GM21447 (cell line): ENCODE measurements around the gene TUBB3.
"Not testable (repeated sequence)": the region's sequence is repeated elsewhere in the genome, so short reads cannot be mapped to it uniquely, and the experiment has no call there.

ENCODE experiments used
- ATAC-seq: cut with Tn5 transposase; IDR thresholded peaks from one replicate; pipeline ENCODE4 v1.9.1; 2021; ENCODE audit not compliant: unreplicated experiment

The TUBB3 gene

DNA sequence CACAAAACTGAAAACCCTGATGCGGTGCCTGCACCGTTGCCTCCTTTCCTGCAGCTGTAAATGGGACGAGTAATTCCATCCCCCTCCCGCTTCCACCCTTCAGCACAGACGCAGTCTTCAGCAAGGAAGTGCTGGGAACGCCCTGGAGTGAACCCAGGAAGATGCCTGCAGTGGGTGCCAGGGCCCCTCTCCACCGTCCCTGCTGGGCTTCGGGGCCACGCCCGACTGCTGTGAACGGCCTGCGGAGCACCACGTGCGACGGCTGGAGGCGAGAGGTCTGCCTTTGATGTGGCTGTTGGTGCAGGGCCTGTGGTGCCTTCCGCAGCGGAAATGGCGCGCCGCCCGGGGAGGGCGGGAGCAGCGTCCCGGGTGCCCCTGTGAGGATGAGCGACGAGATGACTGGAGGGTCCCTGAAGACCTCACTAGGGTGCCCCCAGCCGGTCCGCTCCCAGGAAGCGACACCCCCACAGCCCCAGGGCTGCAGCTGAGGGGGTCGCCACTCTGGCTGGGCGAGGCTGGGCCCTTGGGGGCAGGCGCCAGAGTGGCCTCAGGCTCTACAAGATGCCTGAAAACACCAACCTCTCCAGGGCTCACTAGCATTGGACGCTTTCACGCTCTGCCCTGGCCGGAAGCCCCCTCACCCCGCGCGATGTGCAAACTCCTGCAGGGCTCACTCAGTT, 5.2 kb upstream of the TUBB3 start:
- ATAC-seq: peak; percentile 78

- peak; percentile 16 for ATAC-seq
Observed at GRCh38 chr16:89918453-89919347, 4.4 kb upstream of the TUBB3 start, which contains the start of gene MC1R. Gene MC1R, plus strand, starts transcription at chr16:89918862. Its CDS starts 397 bp downstream, at chr16:89919259.

DNA sequence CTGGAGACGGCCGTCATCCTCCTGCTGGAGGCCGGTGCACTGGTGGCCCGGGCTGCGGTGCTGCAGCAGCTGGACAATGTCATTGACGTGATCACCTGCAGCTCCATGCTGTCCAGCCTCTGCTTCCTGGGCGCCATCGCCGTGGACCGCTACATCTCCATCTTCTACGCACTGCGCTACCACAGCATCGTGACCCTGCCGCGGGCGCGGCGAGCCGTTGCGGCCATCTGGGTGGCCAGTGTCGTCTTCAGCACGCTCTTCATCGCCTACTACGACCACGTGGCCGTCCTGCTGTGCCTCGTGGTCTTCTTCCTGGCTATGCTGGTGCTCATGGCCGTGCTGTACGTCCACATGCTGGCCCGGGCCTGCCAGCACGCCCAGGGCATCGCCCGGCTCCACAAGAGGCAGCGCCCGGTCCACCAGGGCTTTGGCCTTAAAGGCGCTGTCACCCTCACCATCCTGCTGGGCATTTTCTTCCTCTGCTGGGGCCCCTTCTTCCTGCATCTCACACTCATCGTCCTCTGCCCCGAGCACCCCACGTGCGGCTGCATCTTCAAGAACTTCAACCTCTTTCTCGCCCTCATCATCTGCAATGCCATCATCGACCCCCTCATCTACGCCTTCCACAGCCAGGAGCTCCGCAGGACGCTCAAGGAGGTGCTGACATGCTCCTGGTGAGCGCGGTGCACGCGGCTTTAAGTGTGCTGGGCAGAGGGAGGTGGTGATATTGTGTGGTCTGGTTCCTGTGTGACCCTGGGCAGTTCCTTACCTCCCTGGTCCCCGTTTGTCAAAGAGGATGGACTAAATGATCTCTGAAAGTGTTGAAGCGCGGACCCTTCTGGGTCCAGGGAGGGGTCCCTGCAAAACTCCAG, 3.4 kb upstream of the TUBB3 start:
- ATAC-seq: no peak

- ATAC-seq: no peak
Observed at GRCh38 chr16:89920723-89921122, 2.4 kb upstream of the TUBB3 start.

DNA sequence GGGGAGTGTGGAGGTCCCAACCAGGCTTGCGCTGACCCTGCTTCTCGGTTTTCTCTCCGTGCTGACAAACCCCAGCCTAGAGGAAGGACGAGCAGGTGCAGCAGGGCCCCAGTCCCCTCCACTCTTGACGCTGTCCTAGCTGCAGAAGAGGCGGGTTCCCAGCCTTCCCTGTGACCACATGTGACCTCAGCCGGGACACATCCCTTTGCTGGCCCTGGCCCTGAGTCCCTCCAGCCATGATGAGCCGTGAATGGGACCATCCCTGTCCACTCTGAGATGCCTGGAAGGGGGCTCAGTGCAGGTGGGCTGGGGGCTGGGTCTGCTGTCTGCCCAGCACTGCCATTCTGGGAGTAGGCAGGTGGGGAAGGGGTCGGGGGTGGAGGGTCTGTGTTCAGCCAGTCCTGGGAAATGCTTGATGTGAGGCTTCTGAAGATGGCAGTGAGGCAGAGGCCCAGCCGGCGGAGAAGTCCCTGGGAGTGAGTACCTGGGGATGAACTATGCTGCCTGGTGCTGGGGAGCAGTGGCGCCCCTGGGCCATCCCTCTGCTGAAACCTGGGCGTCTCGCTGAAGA, 1.9 kb upstream of the TUBB3 start:
- ATAC-seq: no peak

DNA sequence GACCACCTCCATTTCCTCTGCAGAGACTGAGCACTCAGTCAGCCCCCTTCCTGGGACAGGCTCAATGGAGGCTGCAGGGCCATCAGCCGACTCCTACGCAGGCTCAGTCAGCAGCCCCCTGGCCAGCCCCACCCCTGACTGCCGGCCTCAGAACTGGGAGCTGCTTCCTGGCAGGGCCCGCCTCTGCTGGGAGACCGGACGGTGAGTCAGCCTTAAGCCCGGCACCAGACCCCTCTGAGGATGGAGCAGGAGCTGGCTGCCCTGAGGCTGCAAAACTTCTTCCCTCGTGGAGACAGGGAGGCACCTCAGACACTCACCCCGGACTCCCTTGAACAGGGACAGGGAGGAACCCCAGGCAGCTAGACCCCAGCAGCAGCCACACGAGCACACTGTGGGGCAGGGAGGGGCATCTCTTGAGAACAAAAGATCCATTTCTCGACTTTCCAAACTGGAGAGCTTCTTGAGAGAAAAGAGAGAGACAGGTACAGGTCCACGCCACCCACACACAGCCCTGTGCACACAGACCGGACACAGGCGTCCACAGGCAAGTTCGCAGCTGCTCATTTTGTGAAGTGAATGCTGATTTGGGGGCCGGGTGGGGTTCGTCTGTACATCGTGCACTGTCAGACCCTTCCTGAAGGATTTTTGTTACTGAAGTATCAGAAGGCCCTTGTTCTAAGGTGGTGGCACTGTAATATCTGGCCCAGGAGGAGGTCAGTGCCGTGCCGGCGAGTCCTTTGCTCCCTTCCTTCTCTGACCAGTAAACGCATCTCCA, 1.3 kb upstream of the TUBB3 start:
- no peak for ATAC-seq

GRCh38 chr16:89922477-89922883, 662 bp upstream of the TUBB3 start:
- no peak for ATAC-seq

GRCh38 chr16:89923640-89924296, 626 bp downstream of the TUBB3 start:
- no peak for ATAC-seq

DNA sequence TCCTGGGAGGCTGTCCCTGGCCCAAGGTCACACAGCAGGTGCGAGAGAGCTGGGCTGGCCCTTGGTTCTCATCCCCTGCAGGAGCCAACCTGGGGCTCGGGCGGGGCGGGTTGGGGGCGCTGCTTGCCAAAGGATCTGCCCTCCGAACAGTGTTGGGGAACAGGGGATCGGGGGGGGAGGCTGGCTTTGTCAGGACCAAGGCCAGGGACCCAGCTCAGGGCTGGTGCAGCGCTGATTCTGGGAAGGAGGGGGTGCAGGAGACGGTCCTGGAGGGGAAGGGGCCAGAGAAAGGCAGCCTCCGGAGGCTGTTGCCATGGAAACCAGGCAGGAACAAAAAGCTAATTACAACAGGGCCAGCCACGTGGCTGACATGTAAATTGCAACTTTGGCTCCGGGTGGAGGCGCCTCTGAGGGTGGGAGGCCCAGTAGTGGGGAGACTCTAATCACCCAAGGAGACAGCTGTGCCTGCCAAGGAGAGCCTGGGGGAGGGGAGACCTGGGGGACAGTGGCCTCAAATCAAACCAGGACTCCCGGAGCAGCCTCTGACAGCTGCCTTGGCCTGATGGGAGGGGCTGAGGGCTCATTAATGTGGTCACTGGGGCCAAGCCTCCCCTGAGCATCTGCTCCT, 1.3 kb downstream of the TUBB3 start:
- ATAC-seq: no peak

DNA sequence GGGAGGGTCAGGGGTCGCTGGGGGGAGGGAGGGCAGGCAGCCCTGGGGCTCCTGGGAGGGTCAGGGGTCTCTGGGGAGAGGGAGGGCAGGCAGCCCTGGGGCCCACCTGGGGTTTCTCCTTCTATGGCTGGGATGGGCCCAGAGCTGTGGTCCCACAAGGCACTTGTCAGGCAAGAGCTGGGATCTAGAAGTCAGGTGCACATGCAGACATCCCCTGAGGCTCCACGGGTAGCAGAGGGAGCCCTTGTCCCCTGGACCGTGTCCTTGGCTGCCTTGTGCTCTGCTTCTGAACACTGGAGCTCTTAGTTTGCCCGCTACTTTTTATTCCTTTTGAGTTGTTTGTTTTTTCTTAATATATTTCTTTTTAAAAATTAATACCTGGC, 1.8 kb downstream of the TUBB3 start:
- no peak for ATAC-seq

- ATAC-seq: no peak
Observed at GRCh38 chr16:89925596-89926079, 2.5 kb downstream of the TUBB3 start.

DNA sequence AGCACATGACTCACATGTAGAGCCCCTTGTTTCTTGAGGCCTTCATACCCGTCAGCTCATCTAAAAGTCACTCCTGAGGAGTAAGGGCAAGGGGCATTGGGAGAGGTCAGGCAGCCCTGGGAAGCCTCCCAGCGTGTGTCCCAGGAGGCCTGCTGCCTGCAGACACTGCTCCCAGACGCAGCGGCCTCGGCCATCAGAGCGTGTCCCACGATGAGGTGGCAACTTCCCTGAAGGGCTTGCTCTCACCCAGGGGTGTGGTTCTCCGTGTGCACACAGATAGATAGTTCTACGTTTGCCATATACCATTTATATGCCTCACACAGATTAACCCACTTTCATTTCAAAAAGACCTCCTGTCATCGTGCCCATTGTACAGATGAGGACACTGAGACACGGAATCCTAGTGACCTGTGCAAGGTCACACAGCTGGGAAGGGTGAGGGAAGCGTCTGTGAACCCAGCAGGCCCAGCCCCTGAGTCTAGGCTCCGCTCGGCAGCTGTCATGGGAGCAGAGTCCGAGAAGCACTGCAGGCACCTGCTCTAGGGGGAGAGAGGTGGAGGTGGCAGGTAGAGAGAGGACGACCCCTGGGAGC, 8.3 kb downstream of the TUBB3 start:
- no peak for ATAC-seq

DNA sequence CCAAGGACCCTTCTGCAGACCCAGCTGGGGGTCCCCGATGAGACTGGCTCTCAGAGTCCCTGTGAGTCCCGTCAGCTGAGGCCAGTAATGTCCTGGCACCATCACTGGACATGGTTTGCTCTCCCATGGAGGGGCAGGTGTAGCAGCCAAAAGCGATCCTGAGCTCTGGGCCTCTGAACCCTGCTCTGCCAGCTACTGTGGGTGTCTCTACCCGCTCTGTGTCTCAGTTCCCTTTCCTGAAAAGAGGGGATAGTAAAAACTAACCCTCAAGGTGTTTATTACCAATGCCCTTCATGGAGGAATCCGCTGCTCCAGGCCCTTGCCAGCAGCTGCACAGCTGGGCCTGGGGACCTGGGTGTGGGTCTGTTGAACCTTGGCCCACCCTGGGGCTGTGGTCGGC, 8.8 kb downstream of the TUBB3 start:
- no peak for ATAC-seq

GRCh38 chr16:89934019-89934418, 10.9 kb downstream of the TUBB3 start:
- ATAC-seq: not testable (repeated sequence)

- no peak for ATAC-seq
Observed at GRCh38 chr16:89934611-89935553, 11.7 kb downstream of the TUBB3 start.

DNA sequence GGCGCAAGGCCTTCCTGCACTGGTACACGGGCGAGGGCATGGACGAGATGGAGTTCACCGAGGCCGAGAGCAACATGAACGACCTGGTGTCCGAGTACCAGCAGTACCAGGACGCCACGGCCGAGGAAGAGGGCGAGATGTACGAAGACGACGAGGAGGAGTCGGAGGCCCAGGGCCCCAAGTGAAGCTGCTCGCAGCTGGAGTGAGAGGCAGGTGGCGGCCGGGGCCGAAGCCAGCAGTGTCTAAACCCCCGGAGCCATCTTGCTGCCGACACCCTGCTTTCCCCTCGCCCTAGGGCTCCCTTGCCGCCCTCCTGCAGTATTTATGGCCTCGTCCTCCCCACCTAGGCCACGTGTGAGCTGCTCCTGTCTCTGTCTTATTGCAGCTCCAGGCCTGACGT, 12.5 kb downstream of the TUBB3 start:
- not testable (repeated sequence) for ATAC-seq

DNA sequence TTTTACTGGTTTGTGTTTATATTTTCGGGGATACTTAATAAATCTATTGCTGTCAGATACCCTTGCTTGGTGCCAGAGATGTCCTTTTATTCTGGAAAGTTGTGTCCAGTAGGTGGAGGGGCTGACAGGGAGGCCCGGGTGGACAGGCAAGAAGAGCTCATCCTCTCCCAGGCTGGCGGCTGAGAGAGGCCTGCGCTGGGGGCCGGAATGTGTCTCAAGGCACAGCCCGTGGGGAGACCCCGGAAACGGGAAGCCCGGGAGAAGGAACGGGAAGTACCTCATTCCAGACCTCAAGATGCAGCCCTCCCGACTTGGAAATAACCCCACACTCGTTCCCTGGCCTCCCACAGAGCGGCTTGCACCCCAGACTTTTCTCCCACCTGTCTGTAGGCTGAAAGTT, 12.9 kb downstream of the TUBB3 start:
- ATAC-seq: no peak

- ATAC-seq: no peak
Observed at GRCh38 chr16:89936508-89936907, 13.4 kb downstream of the TUBB3 start.
